Measurements from ENCODE around the gene IFITM2. TPM values are rescaled to one million over a fixed set of nuclear protein-coding genes. Genes with fewer than 3 reads are reported as not detected.
A peak's percentile ranks its signal among the peaks of the same experiment; 100 is the strongest.
"Not testable (repeated sequence)": the region's sequence is repeated elsewhere in the genome, so short reads cannot be mapped to it uniquely, and the experiment has no call there.

The IFITM2 gene
- total and polyA plus RNA-seq, 2 experiments from 2014 or later, result 91.2 to 857 TPM

DNA sequence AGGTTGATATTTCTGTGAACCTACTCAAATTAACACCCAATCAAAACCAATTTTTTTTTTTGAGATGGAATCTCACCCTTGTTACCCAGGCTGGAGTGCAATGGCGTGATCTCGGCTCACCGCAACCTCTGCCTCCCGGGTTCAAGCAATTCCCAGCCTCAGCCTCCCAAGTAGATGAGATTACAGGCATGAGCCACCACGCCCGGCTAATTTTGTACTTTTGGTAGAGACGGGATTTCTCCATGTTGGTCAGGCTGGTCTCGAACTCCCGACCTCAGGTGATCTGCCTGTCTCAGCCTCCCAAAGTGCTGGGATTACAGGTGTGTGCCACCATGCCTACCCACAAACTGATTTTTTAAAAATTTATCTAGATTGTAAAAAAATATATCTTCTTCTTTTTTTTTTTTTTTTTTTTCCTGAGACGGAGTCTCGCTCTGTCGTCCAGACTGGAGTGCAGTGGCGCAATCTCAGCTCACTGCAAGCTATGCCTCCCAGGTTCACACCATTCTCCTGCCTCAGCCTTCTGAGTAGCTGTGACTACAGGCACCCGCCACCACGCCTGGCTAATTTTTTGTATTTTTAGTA, 21.0 kb downstream of the IFITM2 start:
- DNase-seq (ENCODE audit: low spot score); H4K20me1 ChIP-seq (replicated peaks; ENCODE audit: insufficient read depth); H3K36me3 ChIP-seq (ENCODE audit: insufficient read depth); H3K4me3 Mint-ChIP-seq; H3K4me3 ChIP-seq; H3K27ac Mint-ChIP-seq; H2AFZ ChIP-seq; H3K9me2 ChIP-seq (ENCODE audit: insufficient read depth); H3K4me1 ChIP-seq (ENCODE audit: insufficient read depth); H3K4me2 ChIP-seq; H3K27ac ChIP-seq (ENCODE audit: low read depth); ATAC-seq; H3K79me2 ChIP-seq (replicated peaks; ENCODE audit: insufficient read depth); H3K27me3 ChIP-seq (ENCODE audit: insufficient read depth): not testable (repeated sequence)
- H3K27me3 Mint-ChIP-seq (ENCODE audit: insufficient read depth, low read depth, poor library complexity), result peaks cover 19% of the 10 kb centered on the region
- peaks cover 13% of the 10 kb centered on the region for H3K9me3 Mint-ChIP-seq
- peaks cover 16% of the 10 kb centered on the region; the same call in 2 of the 3 replicates for H3K36me3 Mint-ChIP-seq (ENCODE audit: low read depth)
- H3K4me1 Mint-ChIP-seq, result peaks cover 38% of the 10 kb centered on the region
- 0 out of 2 replicates have a peak, but pooled peaks cover 19% of the 10 kb centered on the region for H3F3A ChIP-seq (replicated peaks; ENCODE audit: low read depth)

DNA sequence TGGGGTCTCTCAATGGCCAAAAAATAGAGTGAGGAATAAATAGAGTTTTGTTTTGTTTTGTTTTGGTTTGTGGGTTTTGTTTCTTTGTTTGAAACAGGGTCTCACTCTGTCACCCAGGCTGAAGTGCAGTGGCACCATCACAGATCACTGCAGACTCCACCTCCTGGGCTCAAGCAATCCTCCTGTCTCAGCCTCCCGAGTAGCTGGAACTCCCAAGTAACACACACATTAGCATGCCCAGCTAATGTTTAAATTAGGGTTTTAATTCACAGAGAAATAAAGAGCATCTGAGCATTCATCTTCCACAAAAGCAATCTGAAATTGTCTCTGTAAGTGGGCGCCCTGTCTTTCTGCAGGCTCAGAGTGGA, 22.3 kb downstream of the IFITM2 start:
- Histone ChIP-seq H3K4me1 (ENCODE audit: insufficient read depth) (peaks cover 16% of the 10 kb centered on the region), H3K36me3 (ENCODE audit: insufficient read depth) (no peaks in the 10 kb centered on the region; the same call in 1 of the 2 replicates), H3K9me2 (ENCODE audit: insufficient read depth) (no peaks in the 10 kb centered on the region), H3K4me2 (no peak overlapping the region), H3K4me3 (no peak overlapping the region), H2AFZ (no peak overlapping the region), H3K79me2 (replicated peaks; ENCODE audit: insufficient read depth) (no peaks in the 10 kb centered on the region), H3F3A (replicated peaks; ENCODE audit: low read depth) (0 out of 2 replicates have a peak, but pooled peaks cover 14% of the 10 kb centered on the region), H3K27ac (ENCODE audit: low read depth) (0 out of 2 replicates have a peak overlapping the region, but pooled peaks have one; percentile 15), H4K20me1 (replicated peaks; ENCODE audit: insufficient read depth) (no peaks in the 10 kb centered on the region), H3K27me3 (ENCODE audit: insufficient read depth) (no peaks in the 10 kb centered on the region)
- DNase-seq (ENCODE audit: low spot score) (no peak), ATAC-seq (no peak)
- H3K4me3 Mint-ChIP-seq, result no peak overlapping the region; the same call in 2 of the 3 replicates
- peaks cover 40% of the 10 kb centered on the region for H3K4me1 Mint-ChIP-seq
- peaks cover 16% of the 10 kb centered on the region; the same call in 2 of the 3 replicates for H3K36me3 Mint-ChIP-seq (ENCODE audit: low read depth)
- peaks cover 13% of the 10 kb centered on the region for H3K9me3 Mint-ChIP-seq
- peaks cover 18% of the 10 kb centered on the region for H3K27me3 Mint-ChIP-seq (ENCODE audit: insufficient read depth, low read depth, poor library complexity)
- no peak overlapping the region for H3K27ac Mint-ChIP-seq
- TF ChIP-seq CREB1 (CRISPR knock-in tag; IDR thresholded peaks at IDR 0.05; ENCODE audit: low read depth) (no peak), JUNB (IDR thresholded peaks at IDR 0.05; ENCODE audit: unreplicated experiment) (no peak), STAT1 (IDR thresholded peaks at IDR 0.05; ENCODE audit: unreplicated experiment) (no peak), EZH2 (IDR thresholded peaks at IDR 0.05; ENCODE audit: low read depth, unreplicated experiment) (no peak), POLR2AphosphoS5 (IDR thresholded peaks at IDR 0.05; ENCODE audit: low read depth) (no peak), EZH2phosphoT487 (IDR thresholded peaks at IDR 0.05; ENCODE audit: unreplicated experiment) (no peak), NANOG (IDR thresholded peaks at IDR 0.05; ENCODE audit: borderline replicate concordance) (no peak), ZNF331 (CRISPR knock-in tag; IDR thresholded peaks at IDR 0.05; ENCODE audit: low read depth) (no peak), ZNF114 (CRISPR knock-in tag; IDR thresholded peaks at IDR 0.05) (no peak)
- TF ChIP-seq, protein P1, sequence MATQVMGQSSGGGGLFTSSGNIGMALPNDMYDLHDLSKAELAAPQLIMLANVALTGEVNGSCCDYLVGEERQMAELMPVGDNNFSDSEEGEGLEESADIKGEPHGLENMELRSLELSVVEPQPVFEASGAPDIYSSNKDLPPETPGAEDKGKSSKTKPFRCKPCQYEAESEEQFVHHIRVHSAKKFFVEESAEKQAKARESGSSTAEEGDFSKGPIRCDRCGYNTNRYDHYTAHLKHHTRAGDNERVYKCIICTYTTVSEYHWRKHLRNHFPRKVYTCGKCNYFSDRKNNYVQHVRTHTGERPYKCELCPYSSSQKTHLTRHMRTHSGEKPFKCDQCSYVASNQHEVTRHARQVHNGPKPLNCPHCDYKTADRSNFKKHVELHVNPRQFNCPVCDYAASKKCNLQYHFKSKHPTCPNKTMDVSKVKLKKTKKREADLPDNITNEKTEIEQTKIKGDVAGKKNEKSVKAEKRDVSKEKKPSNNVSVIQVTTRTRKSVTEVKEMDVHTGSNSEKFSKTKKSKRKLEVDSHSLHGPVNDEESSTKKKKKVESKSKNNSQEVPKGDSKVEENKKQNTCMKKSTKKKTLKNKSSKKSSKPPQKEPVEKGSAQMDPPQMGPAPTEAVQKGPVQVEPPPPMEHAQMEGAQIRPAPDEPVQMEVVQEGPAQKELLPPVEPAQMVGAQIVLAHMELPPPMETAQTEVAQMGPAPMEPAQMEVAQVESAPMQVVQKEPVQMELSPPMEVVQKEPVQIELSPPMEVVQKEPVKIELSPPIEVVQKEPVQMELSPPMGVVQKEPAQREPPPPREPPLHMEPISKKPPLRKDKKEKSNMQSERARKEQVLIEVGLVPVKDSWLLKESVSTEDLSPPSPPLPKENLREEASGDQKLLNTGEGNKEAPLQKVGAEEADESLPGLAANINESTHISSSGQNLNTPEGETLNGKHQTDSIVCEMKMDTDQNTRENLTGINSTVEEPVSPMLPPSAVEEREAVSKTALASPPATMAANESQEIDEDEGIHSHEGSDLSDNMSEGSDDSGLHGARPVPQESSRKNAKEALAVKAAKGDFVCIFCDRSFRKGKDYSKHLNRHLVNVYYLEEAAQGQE (IDR thresholded peaks at IDR 0.05; ENCODE audit: unreplicated experiment), result no peak
- TF ChIP-seq, protein P2, sequence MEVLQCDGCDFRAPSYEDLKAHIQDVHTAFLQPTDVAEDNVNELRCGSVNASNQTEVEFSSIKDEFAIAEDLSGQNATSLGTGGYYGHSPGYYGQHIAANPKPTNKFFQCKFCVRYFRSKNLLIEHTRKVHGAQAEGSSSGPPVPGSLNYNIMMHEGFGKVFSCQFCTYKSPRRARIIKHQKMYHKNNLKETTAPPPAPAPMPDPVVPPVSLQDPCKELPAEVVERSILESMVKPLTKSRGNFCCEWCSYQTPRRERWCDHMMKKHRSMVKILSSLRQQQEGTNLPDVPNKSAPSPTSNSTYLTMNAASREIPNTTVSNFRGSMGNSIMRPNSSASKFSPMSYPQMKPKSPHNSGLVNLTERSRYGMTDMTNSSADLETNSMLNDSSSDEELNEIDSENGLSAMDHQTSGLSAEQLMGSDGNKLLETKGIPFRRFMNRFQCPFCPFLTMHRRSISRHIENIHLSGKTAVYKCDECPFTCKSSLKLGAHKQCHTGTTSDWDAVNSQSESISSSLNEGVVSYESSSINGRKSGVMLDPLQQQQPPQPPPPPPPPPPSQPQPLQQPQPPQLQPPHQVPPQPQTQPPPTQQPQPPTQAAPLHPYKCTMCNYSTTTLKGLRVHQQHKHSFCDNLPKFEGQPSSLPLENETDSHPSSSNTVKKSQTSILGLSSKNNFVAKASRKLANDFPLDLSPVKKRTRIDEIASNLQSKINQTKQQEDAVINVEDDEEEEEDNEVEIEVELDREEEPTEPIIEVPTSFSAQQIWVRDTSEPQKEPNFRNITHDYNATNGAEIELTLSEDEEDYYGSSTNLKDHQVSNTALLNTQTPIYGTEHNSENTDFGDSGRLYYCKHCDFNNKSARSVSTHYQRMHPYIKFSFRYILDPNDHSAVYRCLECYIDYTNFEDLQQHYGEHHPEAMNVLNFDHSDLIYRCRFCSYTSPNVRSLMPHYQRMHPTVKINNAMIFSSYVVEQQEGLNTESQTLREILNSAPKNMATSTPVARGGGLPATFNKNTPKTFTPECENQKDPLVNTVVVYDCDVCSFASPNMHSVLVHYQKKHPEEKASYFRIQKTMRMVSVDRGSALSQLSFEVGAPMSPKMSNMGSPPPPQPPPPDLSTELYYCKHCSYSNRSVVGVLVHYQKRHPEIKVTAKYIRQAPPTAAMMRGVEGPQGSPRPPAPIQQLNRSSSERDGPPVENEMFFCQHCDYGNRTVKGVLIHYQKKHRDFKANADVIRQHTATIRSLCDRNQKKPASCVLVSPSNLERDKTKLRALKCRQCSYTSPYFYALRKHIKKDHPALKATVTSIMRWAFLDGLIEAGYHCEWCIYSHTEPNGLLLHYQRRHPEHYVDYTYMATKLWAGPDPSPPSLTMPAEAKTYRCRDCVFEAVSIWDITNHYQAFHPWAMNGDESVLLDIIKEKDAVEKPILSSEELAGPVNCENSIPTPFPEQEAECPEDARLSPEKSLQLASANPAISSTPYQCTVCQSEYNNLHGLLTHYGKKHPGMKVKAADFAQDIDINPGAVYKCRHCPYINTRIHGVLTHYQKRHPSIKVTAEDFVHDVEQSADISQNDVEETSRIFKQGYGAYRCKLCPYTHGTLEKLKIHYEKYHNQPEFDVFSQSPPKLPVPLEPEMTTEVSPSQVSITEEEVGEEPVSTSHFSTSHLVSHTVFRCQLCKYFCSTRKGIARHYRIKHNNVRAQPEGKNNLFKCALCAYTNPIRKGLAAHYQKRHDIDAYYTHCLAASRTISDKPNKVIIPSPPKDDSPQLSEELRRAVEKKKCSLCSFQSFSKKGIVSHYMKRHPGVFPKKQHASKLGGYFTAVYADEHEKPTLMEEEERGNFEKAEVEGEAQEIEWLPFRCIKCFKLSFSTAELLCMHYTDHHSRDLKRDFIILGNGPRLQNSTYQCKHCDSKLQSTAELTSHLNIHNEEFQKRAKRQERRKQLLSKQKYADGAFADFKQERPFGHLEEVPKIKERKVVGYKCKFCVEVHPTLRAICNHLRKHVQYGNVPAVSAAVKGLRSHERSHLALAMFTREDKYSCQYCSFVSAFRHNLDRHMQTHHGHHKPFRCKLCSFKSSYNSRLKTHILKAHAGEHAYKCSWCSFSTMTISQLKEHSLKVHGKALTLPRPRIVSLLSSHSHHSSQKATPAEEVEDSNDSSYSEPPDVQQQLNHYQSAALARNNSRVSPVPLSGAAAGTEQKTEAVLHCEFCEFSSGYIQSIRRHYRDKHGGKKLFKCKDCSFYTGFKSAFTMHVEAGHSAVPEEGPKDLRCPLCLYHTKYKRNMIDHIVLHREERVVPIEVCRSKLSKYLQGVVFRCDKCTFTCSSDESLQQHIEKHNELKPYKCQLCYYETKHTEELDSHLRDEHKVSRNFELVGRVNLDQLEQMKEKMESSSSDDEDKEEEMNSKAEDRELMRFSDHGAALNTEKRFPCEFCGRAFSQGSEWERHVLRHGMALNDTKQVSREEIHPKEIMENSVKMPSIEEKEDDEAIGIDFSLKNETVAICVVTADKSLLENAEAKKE (CRISPR knock-in tag; IDR thresholded peaks at IDR 0.05), result no peak
